ENCODE measurements around the gene RAD17.
"Not testable (repeated sequence)": the region's sequence is repeated elsewhere in the genome, so short reads cannot be mapped to it uniquely, and the experiment has no call there.

RAD17 gene

GRCh38 chr5:69369340-69370121 lies at the start of gene RAD17, which contains the start of the genes AK6 and TAF9:
Gene RAD17, plus strand, starts transcription at chr5:69369818. Its CDS starts 2,391 bp downstream, at chr5:69372209.
Gene AK6, minus strand, starts transcription at chr5:69369520. Its CDS starts 30 bp downstream, at chr5:69369490.
Gene TAF9, minus strand, starts transcription at chr5:69369520. Its CDS starts 3,783 bp downstream, at chr5:69365737.
- DNase-seq: peak; percentile 90

GRCh38 chr5:69326365-69326764 lies 43.3 kb upstream of the RAD17 start:
- no peak for DNase-seq

GRCh38 chr5:69329905-69330489 lies 39.6 kb upstream of the RAD17 start:
- no peak for DNase-seq

- DNase-seq: no peak
Measured at GRCh38 chr5:69331528-69332445, 37.8 kb upstream of the RAD17 start.

- DNase-seq: not testable (repeated sequence)
Measured at GRCh38 chr5:69333668-69334315, 35.8 kb upstream of the RAD17 start.

GRCh38 chr5:69334793-69335268 lies 34.8 kb upstream of the RAD17 start:
- peak; percentile 79 for DNase-seq

- DNase-seq: no peak
Measured at GRCh38 chr5:69335341-69335935, 34.2 kb upstream of the RAD17 start.

- DNase-seq: no peak
Measured at GRCh38 chr5:69341520-69342161, 28.0 kb upstream of the RAD17 start.

- DNase-seq: no peak
Measured at GRCh38 chr5:69343083-69343482, 26.5 kb upstream of the RAD17 start.

- DNase-seq: no peak
Measured at GRCh38 chr5:69350664-69351063, 19.0 kb upstream of the RAD17 start.

GRCh38 chr5:69359699-69360098 lies 9.9 kb upstream of the RAD17 start:
- DNase-seq: no peak

GRCh38 chr5:69360442-69360841 lies 9.2 kb upstream of the RAD17 start:
- no peak for DNase-seq

- DNase-seq: no peak
Measured at GRCh38 chr5:69364414-69364813, 5.2 kb upstream of the RAD17 start.

- DNase-seq: no peak
Measured at GRCh38 chr5:69364850-69365249, 4.8 kb upstream of the RAD17 start.

GRCh38 chr5:69367697-69368279 lies 1.8 kb upstream of the RAD17 start:
- no peak for DNase-seq

- DNase-seq: peak; percentile 19
Measured at GRCh38 chr5:69368458-69369339, 919 bp upstream of the RAD17 start.

- DNase-seq: not testable (repeated sequence)
Measured at GRCh38 chr5:69370335-69370734, 717 bp downstream of the RAD17 start.

- DNase-seq: no peak
Measured at GRCh38 chr5:69372394-69372793, 2.8 kb downstream of the RAD17 start.

- no peak for DNase-seq
Measured at GRCh38 chr5:69374911-69375446, 5.4 kb downstream of the RAD17 start.

- no peak for DNase-seq
Measured at GRCh38 chr5:69378376-69378775, 8.8 kb downstream of the RAD17 start.
